Measurements from ENCODE around the gene MXD3.
"Not testable (repeated sequence)": the region's sequence is repeated elsewhere in the genome, so short reads cannot be mapped to it uniquely, and the experiment has no call there.

The MXD3 gene

GRCh38 chr5:177319913-177320588 is 8.4 kb upstream of the MXD3 start:
- DNase-seq (ENCODE audit: low read depth in 2 of 2) = no peak

DNA sequence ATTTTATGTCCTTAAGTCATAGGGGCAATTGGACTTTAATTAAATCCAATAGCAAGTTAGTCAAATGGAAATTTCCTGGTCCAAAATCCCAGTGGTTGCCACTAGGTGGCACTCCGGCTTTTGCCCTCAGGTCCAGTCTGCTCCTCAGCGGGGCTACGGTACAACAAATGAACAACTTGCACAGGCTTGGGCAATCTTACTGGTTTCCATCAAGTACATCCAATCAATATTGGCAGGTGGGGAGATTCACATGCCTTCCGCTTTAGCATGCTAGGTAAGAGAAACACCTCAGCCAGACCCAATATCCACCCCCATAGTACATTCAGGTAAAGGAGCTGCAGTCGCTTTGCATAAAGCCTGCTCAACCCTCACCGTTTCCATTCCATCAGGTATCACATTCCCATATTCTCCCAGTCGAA is 6.3 kb upstream of the MXD3 start:
- DNase-seq (ENCODE audit: low read depth in 2 of 2) = peak; percentile 50 to 71

- DNase-seq (ENCODE audit: low read depth in 2 of 2) = no peak
Observed at GRCh38 chr5:177316005-177316404, 4.3 kb upstream of the MXD3 start.

GRCh38 chr5:177315411-177315810 is 3.7 kb upstream of the MXD3 start:
- no peak for DNase-seq (ENCODE audit: low read depth in 2 of 2)

DNA sequence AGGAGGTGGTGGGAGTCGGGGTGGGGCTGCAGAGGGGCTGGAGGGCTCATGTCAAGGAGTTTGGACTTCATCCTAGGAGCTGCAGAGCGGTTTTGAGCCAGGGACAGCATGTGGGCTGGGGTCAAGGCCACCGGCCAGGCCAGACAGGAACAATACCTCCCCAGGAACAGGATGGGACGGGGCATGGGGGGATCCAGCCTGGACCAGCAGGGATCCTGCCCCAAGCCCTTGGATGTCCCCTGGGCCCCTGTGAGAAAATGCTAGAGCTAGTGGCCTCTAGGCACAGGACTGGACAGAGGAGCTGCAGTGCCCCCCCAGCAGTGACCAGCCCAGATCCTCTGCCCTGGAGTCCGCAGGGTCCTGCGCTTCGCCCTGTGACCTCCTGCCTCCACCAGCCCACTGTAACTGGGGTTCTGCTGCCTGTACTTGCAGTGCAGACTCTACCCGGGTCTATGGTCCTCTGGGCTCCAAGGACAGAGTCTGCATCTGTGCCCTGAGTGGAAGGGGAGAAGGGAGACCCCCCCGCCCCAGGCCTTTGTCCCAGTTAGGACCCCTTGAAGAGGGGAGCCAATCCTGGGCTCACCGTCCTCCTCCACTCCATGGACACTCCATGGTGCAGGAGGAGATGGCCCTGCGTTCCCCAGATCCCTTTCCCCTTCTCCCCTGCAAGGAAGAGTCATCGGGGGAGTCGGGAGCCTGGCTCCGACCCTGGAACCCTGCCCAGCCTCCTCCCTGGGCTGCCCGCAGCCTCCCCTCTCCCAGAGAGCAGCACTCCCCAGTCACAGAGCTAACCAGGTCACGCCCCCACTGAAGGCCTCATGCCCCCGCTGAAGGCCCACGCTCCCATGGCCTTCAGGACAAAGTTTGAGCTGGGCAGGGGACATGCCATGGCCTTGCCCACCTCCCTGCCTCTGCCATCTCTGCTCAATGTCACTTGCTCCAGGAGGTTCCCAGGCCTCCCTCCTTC is 3.0 kb upstream of the MXD3 start:
- no peak for DNase-seq (ENCODE audit: low read depth in 2 of 2)

GRCh38 chr5:177313561-177314259 is 2.0 kb upstream of the MXD3 start:
- no peak for DNase-seq (ENCODE audit: low read depth in 2 of 2)

GRCh38 chr5:177312649-177313181 is 1.0 kb upstream of the MXD3 start:
- DNase-seq (ENCODE audit: low read depth in 2 of 2) = peak in 1 of 2 experiments; percentile 52

GRCh38 chr5:177311392-177311722 is 341 bp downstream of the MXD3 start:
- no peak for DNase-seq (ENCODE audit: low read depth in 2 of 2)

GRCh38 chr5:177310757-177311391 is 824 bp downstream of the MXD3 start:
- no peak for DNase-seq (ENCODE audit: low read depth in 2 of 2)

- DNase-seq (ENCODE audit: low read depth in 2 of 2) = no peak
Observed at GRCh38 chr5:177310332-177310731, 1.4 kb downstream of the MXD3 start.

GRCh38 chr5:177309351-177310191 is 2.1 kb downstream of the MXD3 start:
- peak; percentile 51 to 64 for DNase-seq (ENCODE audit: low read depth in 2 of 2)

- no peak for DNase-seq (ENCODE audit: low read depth in 2 of 2)
Observed at GRCh38 chr5:177308740-177309139, 3.0 kb downstream of the MXD3 start.

GRCh38 chr5:177307544-177308363 is 3.9 kb downstream of the MXD3 start:
- no peak for DNase-seq (ENCODE audit: low read depth in 2 of 2)

- no peak for DNase-seq (ENCODE audit: low read depth in 2 of 2)
Observed at GRCh38 chr5:177306674-177307543, 4.8 kb downstream of the MXD3 start.

DNA sequence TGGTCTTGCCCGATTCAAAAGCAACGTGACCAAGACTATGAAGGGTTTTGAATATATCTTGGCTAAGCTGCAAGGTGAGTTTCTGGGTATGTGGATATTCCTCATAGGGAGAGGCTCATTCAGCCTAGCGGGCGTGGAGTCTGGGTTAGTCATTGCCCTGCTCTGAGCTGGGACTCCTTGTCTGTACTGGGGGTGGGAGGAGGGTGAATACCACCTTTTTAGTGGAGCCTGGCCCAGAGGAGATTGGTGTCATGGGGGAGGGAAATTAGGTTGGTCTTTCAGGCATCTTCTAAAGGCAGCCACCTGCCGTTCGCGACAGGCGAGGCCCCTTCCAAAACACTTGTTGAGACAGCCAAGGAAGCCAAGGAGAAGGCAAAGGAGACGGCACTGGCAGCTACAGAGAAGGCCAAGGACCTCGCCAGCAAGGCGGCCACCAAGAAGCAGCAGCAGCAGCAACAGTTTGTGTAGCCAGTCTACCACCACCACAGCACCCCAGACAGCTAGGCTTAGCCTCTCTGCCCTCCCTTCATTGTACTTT is 5.5 kb downstream of the MXD3 start:
- DNase-seq (ENCODE audit: low read depth in 2 of 2) = not testable (repeated sequence)

DNA sequence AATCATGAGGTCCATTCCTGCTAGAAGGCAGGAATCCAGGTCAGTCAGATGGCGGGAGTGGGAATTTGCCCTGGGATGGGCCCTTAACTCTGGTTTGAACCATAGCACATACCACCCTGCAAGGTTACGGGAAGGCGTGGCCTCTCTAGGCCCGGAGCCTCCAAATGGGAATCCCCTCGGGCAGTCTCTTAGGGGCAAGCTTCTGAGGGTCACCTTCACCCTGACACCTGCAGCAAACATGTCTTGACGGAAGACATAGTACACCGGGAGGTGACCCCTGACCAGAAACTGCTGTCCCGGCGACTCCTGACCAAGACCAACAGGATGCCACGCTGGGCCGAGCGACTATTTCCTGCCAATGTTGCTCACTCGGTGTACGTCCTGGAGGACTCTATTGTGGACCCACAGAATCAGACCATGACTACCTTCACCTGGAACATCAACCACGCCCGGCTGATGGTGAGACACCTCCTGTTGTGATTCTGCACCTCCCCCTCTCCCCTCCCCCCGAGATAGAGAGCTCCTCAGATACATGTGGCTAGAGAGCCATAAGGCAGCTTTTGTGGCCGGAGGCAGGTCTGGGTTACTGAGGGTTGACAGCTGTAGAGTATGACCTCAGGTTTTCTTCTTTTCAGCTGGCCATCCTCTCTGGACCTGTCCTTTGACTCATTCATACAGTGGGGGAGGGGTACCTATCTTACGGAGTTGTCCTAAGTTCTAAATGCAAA is 7.1 kb downstream of the MXD3 start:
- no peak for DNase-seq (ENCODE audit: low read depth in 2 of 2)

DNA sequence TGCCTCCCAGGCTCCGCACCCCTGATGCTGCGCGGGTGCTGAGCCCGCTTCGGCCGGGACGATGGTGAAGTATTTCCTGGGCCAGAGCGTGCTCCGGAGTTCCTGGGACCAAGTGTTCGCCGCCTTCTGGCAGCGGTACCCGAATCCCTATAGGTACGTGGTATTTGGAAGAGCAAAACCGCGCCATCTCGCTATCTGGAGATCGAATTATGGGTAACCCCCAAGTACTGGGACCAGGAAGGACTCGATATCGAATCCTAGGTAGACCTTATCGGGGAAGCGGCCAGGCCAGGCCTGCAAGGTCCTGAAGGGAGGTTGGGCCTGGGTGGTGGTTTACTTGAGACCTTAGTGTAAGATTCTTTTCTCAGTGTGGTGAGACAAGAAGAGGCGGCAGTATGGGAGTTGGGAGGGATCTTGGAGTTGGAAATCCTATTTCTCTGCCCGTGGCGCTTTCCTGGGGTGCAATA is 7.7 kb downstream of the MXD3 start:
- no peak for DNase-seq (ENCODE audit: low read depth in 2 of 2)
